ENCODE results near the gene RIN2. TPM values are rescaled to one million over a fixed set of nuclear protein-coding genes. Genes with fewer than 3 reads are reported as not detected.

RIN2 gene
- total and polyA plus RNA-seq, 9 of the 15 experiments (the other 6 are each of a cell fraction or from before 2014, with no cell fraction given) = 0.09 TPM; not detected in 8

GRCh38 chr20:19768325-19768842 lies 10.3 kb downstream of the RIN2 start:
- H3K4me2 ChIP-seq (ENCODE audit: insufficient read depth, low read length) = no peak overlapping the region

More at GRCh38 chr20:19768325-19768842, 10.3 kb downstream of the RIN2 start:
- BruUV-seq (replicated peaks) = no TSS peak
- no peaks in the 10 kb centered on the region for H3K9me1 ChIP-seq (ENCODE audit: control insufficient read depth, insufficient read depth, low read length)
- ChIA-PET POLR2A (no interaction called here), CTCF (ENCODE audit: low intra/inter-chr PET ratio) (no interaction called here)
- no peaks in the 10 kb centered on the region for H3K9me3 ChIP-seq (replicated peaks; ENCODE audit: control insufficient read depth, insufficient read depth, low read depth, low read length)
- H3K4me3 ChIP-seq = no peak overlapping the region
- no peaks in the 10 kb centered on the region for H3K79me2 ChIP-seq (ENCODE audit: control insufficient read depth, insufficient read depth, low read length)
- no peak for FAIRE-seq
- H3K27me3 ChIP-seq (ENCODE audit: control insufficient read depth in 2 of 2, insufficient read depth in 2 of 2, low read length in 2 of 2) = peaks cover 0 to 5% of the 10 kb centered on the region in 2 experiments; a peak in 2 of 5 replicates
- DNase-seq (ENCODE audit: extremely low read depth in 1 of 4, low spot score in 3 of 4) = no peak
- H4K20me1 ChIP-seq (replicated peaks; ENCODE audit: control insufficient read depth, insufficient read depth, low read length) = 0 out of 2 replicates have a peak, but pooled peaks cover 4% of the 10 kb centered on the region
- H2AFZ ChIP-seq (ENCODE audit: low read depth, low read length) = no peak overlapping the region
- TF ChIP-seq ATF1 (CRISPR knock-in tag; IDR thresholded peaks at IDR 0.05) (no peak), ATF1 (tag; IDR thresholded peaks at IDR 0.05) (no peak), TAL1 (IDR thresholded peaks at IDR 0.05) (no peak), NR2F6 (CRISPR knock-in tag; IDR thresholded peaks at IDR 0.05) (no peak), CSDE1 (IDR thresholded peaks at IDR 0.05) (no peak), STAG1 (CRISPR knock-in tag; IDR thresholded peaks at IDR 0.05; ENCODE audit: borderline replicate concordance) (no peak), KLF6 (CRISPR knock-in tag; IDR thresholded peaks at IDR 0.05; ENCODE audit: borderline replicate concordance) (no peak), GATAD2A (IDR thresholded peaks at IDR 0.05) (no peak), ZNF165 (CRISPR knock-in tag; IDR thresholded peaks at IDR 0.05; ENCODE audit: borderline replicate concordance) (no peak), SMAD2 (IDR thresholded peaks at IDR 0.05; ENCODE audit: low read depth, low read length) (no peak), MCM7 (IDR thresholded peaks at IDR 0.05) (no peak), ATF4 (CRISPR knock-in tag; IDR thresholded peaks at IDR 0.05) (no peak), CBFA2T2 (conservative IDR thresholded peaks at IDR 0.05) (no peak), RBM22 (IDR thresholded peaks at IDR 0.05; ENCODE audit: low read depth, low read length, poor library complexity, severe bottlenecking) (no peak), ZNF780A (CRISPR knock-in tag; IDR thresholded peaks at IDR 0.05) (no peak)
- H3K27ac ChIP-seq (ENCODE audit: extremely low read depth, low read depth, low read length) = no peak overlapping the region
- WGBS (ENCODE audit: insufficient coverage, low coverage, missing lambda C conversion rate) = 0% methylated on average over 5 of the region's 7 CpGs
- in situ Hi-C loops (cut with MboI) (no loop called here), intact Hi-C loops (cut with micrococcal nuclease) (no loop called here)
- ATAC-seq = no peak
- no peak overlapping the region for H3K9ac ChIP-seq (ENCODE audit: insufficient read depth in 1 of 2, low read depth in 2 of 2, low read length in 2 of 2)
- H3K4me1 ChIP-seq (replicated peaks in 1 of 2; ENCODE audit: control insufficient read depth in 2 of 2, insufficient read depth in 2 of 2, low read length in 2 of 2) = no peaks in the 10 kb centered on the region
- no peaks in the 10 kb centered on the region for H3K36me3 ChIP-seq (ENCODE audit: control insufficient read depth, insufficient read depth, low read length)
